ENCODE measurements around the gene LAG3. TPM values are rescaled to one million over a fixed set of nuclear protein-coding genes. Genes with fewer than 3 reads are reported as not detected.
A peak's percentile ranks its signal among the peaks of the same experiment; 100 is the strongest.

The LAG3 gene
- total and polyA plus RNA-seq, 2 experiments from 2014 or later = 3.7 to 4.7 TPM

- Histone ChIP-seq H4K20me1 (replicated peaks; ENCODE audit: insufficient read depth) (no peaks in the 10 kb centered on the region), H2AFZ (no peak overlapping the region), H3K4me2 (peak overlapping the region; percentile 63), H3K9me2 (ENCODE audit: insufficient read depth) (no peaks in the 10 kb centered on the region), H3K79me2 (replicated peaks; ENCODE audit: insufficient read depth) (peaks cover 9% of the 10 kb centered on the region), H3K27me3 (ENCODE audit: insufficient read depth) (peaks cover 39% of the 10 kb centered on the region), H3F3A (replicated peaks; ENCODE audit: low read depth) (peaks cover 13% of the 10 kb centered on the region), H3K36me3 (ENCODE audit: insufficient read depth) (peaks cover 3% of the 10 kb centered on the region; the same call in 1 of the 2 replicates), H3K4me3 (peak overlapping the region; percentile 39), H3K4me1 (ENCODE audit: insufficient read depth) (peaks cover 35% of the 10 kb centered on the region), H3K27ac (ENCODE audit: low read depth) (no peak overlapping the region)
- Mint-ChIP-seq H3K4me3 (peak overlapping the region; percentile 64), H3K27ac (peak overlapping the region; percentile 38; the same call in 1 of the 2 replicates), H3K27me3 (ENCODE audit: insufficient read depth, low read depth, poor library complexity) (peaks cover 23% of the 10 kb centered on the region), H3K9me3 (no peaks in the 10 kb centered on the region), H3K4me1 (peaks cover 48% of the 10 kb centered on the region), H3K36me3 (ENCODE audit: low read depth) (peaks cover 32% of the 10 kb centered on the region)
- peak; percentile 30 for ATAC-seq
- peak; percentile 93 for DNase-seq (ENCODE audit: low spot score)
- no peak for TF ChIP-seq REST (IDR thresholded peaks at IDR 0.05; ENCODE audit: unreplicated experiment)
- peak; percentile 80 for TF ChIP-seq POLR2AphosphoS5 (IDR thresholded peaks at IDR 0.05; ENCODE audit: low read depth)
Observed at GRCh38 chr12:6827437-6827911, 55.2 kb downstream of the LAG3 start.

Other genes starting within 250 kb of the LAG3 start
- gene GAPDH, start 238.0 kb upstream of the LAG3 start, total RNA-seq (2014; rRNA removed; shearing (Covaris generic)) = 5,269 and 5,853 TPM in 2 replicates
- 6,140 and 6,219 TPM in 2 replicates for gene GAPDH, start 238.0 kb upstream of the LAG3 start, polyA plus RNA-seq (2016; fragmentation: Nextera tagmentation; extraction: Ambion mirVana)
- gene IFFO1, start 216.5 kb upstream of the LAG3 start, total RNA-seq (2014; rRNA removed; shearing (Covaris generic)) = 8.8 and 12.9 TPM in 2 replicates
- 8.9 and 11.2 TPM in 2 replicates for gene IFFO1, start 216.5 kb upstream of the LAG3 start, polyA plus RNA-seq (2016; fragmentation: Nextera tagmentation; extraction: Ambion mirVana)
- gene NOP2, start 204.2 kb upstream of the LAG3 start, total RNA-seq (2014; rRNA removed; shearing (Covaris generic)) = 67.2 and 67.9 TPM in 2 replicates
- gene NOP2, start 204.2 kb upstream of the LAG3 start, polyA plus RNA-seq (2016; fragmentation: Nextera tagmentation; extraction: Ambion mirVana) = 63.3 and 63.4 TPM in 2 replicates
- 301 and 351 TPM in 2 replicates for gene CHD4, start 165.1 kb upstream of the LAG3 start, total RNA-seq (2014; rRNA removed; shearing (Covaris generic))
- gene CHD4, start 165.1 kb upstream of the LAG3 start, polyA plus RNA-seq (2016; fragmentation: Nextera tagmentation; extraction: Ambion mirVana) = 317 and 370 TPM in 2 replicates
- 0.38 and 0.89 TPM in 2 replicates for gene LPAR5, start 136.6 kb upstream of the LAG3 start, total RNA-seq (2014; rRNA removed; shearing (Covaris generic))
- gene LPAR5, start 136.6 kb upstream of the LAG3 start, polyA plus RNA-seq (2016; fragmentation: Nextera tagmentation; extraction: Ambion mirVana) = 0.32 and 0.38 TPM in 2 replicates
- gene ACRBP, start 125.1 kb upstream of the LAG3 start, total RNA-seq (2014; rRNA removed; shearing (Covaris generic)) = 2.2 TPM in 1 of 2 replicates, not detected in the other
- 0.70 TPM in 1 of 2 replicates, not detected in the other for gene ACRBP, start 125.1 kb upstream of the LAG3 start, polyA plus RNA-seq (2016; fragmentation: Nextera tagmentation; extraction: Ambion mirVana)
- 22.0 and 27.7 TPM in 2 replicates for gene ING4, start 109.4 kb upstream of the LAG3 start, total RNA-seq (2014; rRNA removed; shearing (Covaris generic))
- gene ING4, start 109.4 kb upstream of the LAG3 start, polyA plus RNA-seq (2016; fragmentation: Nextera tagmentation; extraction: Ambion mirVana) = 25.5 and 29.6 TPM in 2 replicates
- 30.2 and 35.9 TPM in 2 replicates for gene ZNF384, start 83.1 kb upstream of the LAG3 start, total RNA-seq (2014; rRNA removed; shearing (Covaris generic))
- gene ZNF384, start 83.1 kb upstream of the LAG3 start, polyA plus RNA-seq (2016; fragmentation: Nextera tagmentation; extraction: Ambion mirVana) = 14.7 and 20.5 TPM in 2 replicates
- 2.0 and 2.2 TPM in 2 replicates for gene PIANP, start 71.7 kb upstream of the LAG3 start, total RNA-seq (2014; rRNA removed; shearing (Covaris generic))
- gene PIANP, start 71.7 kb upstream of the LAG3 start, polyA plus RNA-seq (2016; fragmentation: Nextera tagmentation; extraction: Ambion mirVana) = 6.4 and 7.7 TPM in 2 replicates
- gene COPS7A, start 48.5 kb upstream of the LAG3 start, total RNA-seq (2014; rRNA removed; shearing (Covaris generic)) = 51.9 and 53.9 TPM in 2 replicates
- gene COPS7A, start 48.5 kb upstream of the LAG3 start, polyA plus RNA-seq (2016; fragmentation: Nextera tagmentation; extraction: Ambion mirVana) = 36.9 and 37.7 TPM in 2 replicates
- 289 and 292 TPM in 2 replicates for gene MLF2, start 19.4 kb upstream of the LAG3 start, total RNA-seq (2014; rRNA removed; shearing (Covaris generic))
- gene MLF2, start 19.4 kb upstream of the LAG3 start, polyA plus RNA-seq (2016; fragmentation: Nextera tagmentation; extraction: Ambion mirVana) = 280 and 283 TPM in 2 replicates
- gene PTMS, start 6.2 kb upstream of the LAG3 start, total RNA-seq (2014; rRNA removed; shearing (Covaris generic)) = 82.4 and 111 TPM in 2 replicates
- gene PTMS, start 6.2 kb upstream of the LAG3 start, polyA plus RNA-seq (2016; fragmentation: Nextera tagmentation; extraction: Ambion mirVana) = 238 and 270 TPM in 2 replicates
- 1.5 and 2.2 TPM in 2 replicates for gene CD4, start 17.0 kb downstream of the LAG3 start, total RNA-seq (2014; rRNA removed; shearing (Covaris generic))
- gene CD4, start 17.0 kb downstream of the LAG3 start, polyA plus RNA-seq (2016; fragmentation: Nextera tagmentation; extraction: Ambion mirVana) = 2.0 and 2.1 TPM in 2 replicates
- 3.0 and 5.0 TPM in 2 replicates for gene GPR162, start 49.3 kb downstream of the LAG3 start, total RNA-seq (2014; rRNA removed; shearing (Covaris generic))
- gene GPR162, start 49.3 kb downstream of the LAG3 start, polyA plus RNA-seq (2016; fragmentation: Nextera tagmentation; extraction: Ambion mirVana) = 4.7 and 5.0 TPM in 2 replicates
- gene P3H3, start 55.9 kb downstream of the LAG3 start, total RNA-seq (2014; rRNA removed; shearing (Covaris generic)) = 38.2 and 39.2 TPM in 2 replicates
- gene P3H3, start 55.9 kb downstream of the LAG3 start, polyA plus RNA-seq (2016; fragmentation: Nextera tagmentation; extraction: Ambion mirVana) = 15.8 and 16.4 TPM in 2 replicates
- gene GNB3, start 68.4 kb downstream of the LAG3 start, total RNA-seq (2014; rRNA removed; shearing (Covaris generic)) = 3.3 and 8.2 TPM in 2 replicates
- gene GNB3, start 68.4 kb downstream of the LAG3 start, polyA plus RNA-seq (2016; fragmentation: Nextera tagmentation; extraction: Ambion mirVana) = 3.6 and 5.4 TPM in 2 replicates
- gene CDCA3, start 78.8 kb downstream of the LAG3 start, total RNA-seq (2014; rRNA removed; shearing (Covaris generic)) = 37.2 and 47.4 TPM in 2 replicates
- gene CDCA3, start 78.8 kb downstream of the LAG3 start, polyA plus RNA-seq (2016; fragmentation: Nextera tagmentation; extraction: Ambion mirVana) = 75.6 and 79.2 TPM in 2 replicates
- gene USP5, start 79.6 kb downstream of the LAG3 start, total RNA-seq (2014; rRNA removed; shearing (Covaris generic)) = 97.2 and 109 TPM in 2 replicates
- 35.0 and 35.1 TPM in 2 replicates for gene USP5, start 79.6 kb downstream of the LAG3 start, polyA plus RNA-seq (2016; fragmentation: Nextera tagmentation; extraction: Ambion mirVana)
- gene TPI1, start 95.0 kb downstream of the LAG3 start, total RNA-seq (2014; rRNA removed; shearing (Covaris generic)) = 731 and 822 TPM in 2 replicates
- gene TPI1, start 95.0 kb downstream of the LAG3 start, polyA plus RNA-seq (2016; fragmentation: Nextera tagmentation; extraction: Ambion mirVana) = 737 and 748 TPM in 2 replicates
- gene SPSB2, start 100.8 kb downstream of the LAG3 start, total RNA-seq (2014; rRNA removed; shearing (Covaris generic)) = 7.6 and 13.1 TPM in 2 replicates
- 8.2 and 10.4 TPM in 2 replicates for gene SPSB2, start 100.8 kb downstream of the LAG3 start, polyA plus RNA-seq (2016; fragmentation: Nextera tagmentation; extraction: Ambion mirVana)
- gene LRRC23, start 132.3 kb downstream of the LAG3 start, total RNA-seq (2014; rRNA removed; shearing (Covaris generic)) = 2.5 and 9.1 TPM in 2 replicates
- 2.4 and 2.9 TPM in 2 replicates for gene LRRC23, start 132.3 kb downstream of the LAG3 start, polyA plus RNA-seq (2016; fragmentation: Nextera tagmentation; extraction: Ambion mirVana)
- 50.8 and 53.5 TPM in 2 replicates for gene ENO2, start 142.1 kb downstream of the LAG3 start, total RNA-seq (2014; rRNA removed; shearing (Covaris generic))
- gene ENO2, start 142.1 kb downstream of the LAG3 start, polyA plus RNA-seq (2016; fragmentation: Nextera tagmentation; extraction: Ambion mirVana) = 43.5 and 50.0 TPM in 2 replicates
- gene ATN1, start 155.4 kb downstream of the LAG3 start, total RNA-seq (2014; rRNA removed; shearing (Covaris generic)) = 49.6 and 52.8 TPM in 2 replicates
- 27.2 and 29.5 TPM in 2 replicates for gene ATN1, start 155.4 kb downstream of the LAG3 start, polyA plus RNA-seq (2016; fragmentation: Nextera tagmentation; extraction: Ambion mirVana)
- gene RNU7-1, start 171.3 kb downstream of the LAG3 start, total RNA-seq (2014; rRNA removed; shearing (Covaris generic)) = not detected in 2 replicates
- not detected in 2 replicates for gene RNU7-1, start 171.3 kb downstream of the LAG3 start, polyA plus RNA-seq (2016; fragmentation: Nextera tagmentation; extraction: Ambion mirVana)
- 186 and 204 TPM in 2 replicates for gene C12orf57, start 171.5 kb downstream of the LAG3 start, total RNA-seq (2014; rRNA removed; shearing (Covaris generic))
- gene C12orf57, start 171.5 kb downstream of the LAG3 start, polyA plus RNA-seq (2016; fragmentation: Nextera tagmentation; extraction: Ambion mirVana) = 262 and 285 TPM in 2 replicates
- 24.7 and 25.3 TPM in 2 replicates for gene PTPN6, start 178.8 kb downstream of the LAG3 start, total RNA-seq (2014; rRNA removed; shearing (Covaris generic))
- gene PTPN6, start 178.8 kb downstream of the LAG3 start, polyA plus RNA-seq (2016; fragmentation: Nextera tagmentation; extraction: Ambion mirVana) = 35.4 and 40.6 TPM in 2 replicates
- gene PHB2, start 198.1 kb downstream of the LAG3 start, total RNA-seq (2014; rRNA removed; shearing (Covaris generic)) = 378 and 416 TPM in 2 replicates
- 224 and 238 TPM in 2 replicates for gene PHB2, start 198.1 kb downstream of the LAG3 start, polyA plus RNA-seq (2016; fragmentation: Nextera tagmentation; extraction: Ambion mirVana)
- gene EMG1, start 198.4 kb downstream of the LAG3 start, total RNA-seq (2014; rRNA removed; shearing (Covaris generic)) = 66.7 and 71.7 TPM in 2 replicates
- gene EMG1, start 198.4 kb downstream of the LAG3 start, polyA plus RNA-seq (2016; fragmentation: Nextera tagmentation; extraction: Ambion mirVana) = 157 and 160 TPM in 2 replicates
- 45.3 and 51.5 TPM in 2 replicates for gene LPCAT3, start 246.0 kb downstream of the LAG3 start, total RNA-seq (2014; rRNA removed; shearing (Covaris generic))
- 21.4 and 22.7 TPM in 2 replicates for gene LPCAT3, start 246.0 kb downstream of the LAG3 start, polyA plus RNA-seq (2016; fragmentation: Nextera tagmentation; extraction: Ambion mirVana)